Inflammatory macrophage treated with lipopolysaccharide for 1 hour (primary cell): Measurements from ENCODE around the gene NOD2.

Experiments
- DNase-seq, 2 donors: peaks; one replicate each; pipeline ENCODE4 v3.0.0-alpha.2; 2020 to 2022

NOD2 gene

DNA sequence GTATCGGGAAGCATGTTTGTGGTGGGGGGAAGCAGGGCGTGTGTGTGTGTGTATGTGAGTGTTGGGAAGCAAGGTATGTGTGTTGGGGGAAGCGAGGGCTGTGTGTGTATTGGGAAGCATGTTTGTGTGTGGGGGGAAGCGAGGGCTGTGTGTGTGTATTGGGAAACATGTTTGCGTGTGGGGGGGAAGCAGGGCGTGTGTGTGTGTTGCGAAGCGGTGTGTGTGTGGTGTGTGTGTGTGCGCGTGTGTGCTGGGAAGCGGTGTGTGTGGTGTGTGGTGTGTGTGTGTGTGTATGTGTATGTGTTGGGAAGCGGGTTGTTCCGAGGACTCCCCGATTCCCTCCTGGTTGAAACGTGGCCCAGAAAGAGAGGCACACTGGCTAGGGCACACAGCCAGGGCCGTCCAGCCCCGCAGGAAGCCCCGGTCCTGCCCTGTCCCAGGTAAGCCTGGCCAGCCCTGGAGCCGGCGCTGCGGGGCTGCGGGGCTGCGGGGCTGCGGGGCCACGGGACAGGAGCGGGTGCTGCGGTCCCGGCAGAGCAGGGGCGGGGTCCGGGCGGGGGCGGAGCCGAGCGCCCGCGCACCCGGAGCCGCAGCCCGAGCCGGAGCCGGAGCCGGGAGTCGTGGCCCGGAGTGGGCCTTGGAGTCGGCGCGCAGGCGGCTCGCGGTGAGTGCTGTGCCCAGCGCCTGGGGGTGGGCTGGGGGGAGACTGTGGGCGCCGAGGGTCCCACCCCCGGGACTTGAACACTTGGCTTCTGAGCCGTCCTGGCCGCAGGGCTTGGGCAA, at the start of gene NOD2:
TSS of gene NOD2 (plus strand) at position 608 of the 783 bp plus-strand sequence. CDS start 5,890 bp downstream, outside the sequence.
- DNase-seq: no peak

DNA sequence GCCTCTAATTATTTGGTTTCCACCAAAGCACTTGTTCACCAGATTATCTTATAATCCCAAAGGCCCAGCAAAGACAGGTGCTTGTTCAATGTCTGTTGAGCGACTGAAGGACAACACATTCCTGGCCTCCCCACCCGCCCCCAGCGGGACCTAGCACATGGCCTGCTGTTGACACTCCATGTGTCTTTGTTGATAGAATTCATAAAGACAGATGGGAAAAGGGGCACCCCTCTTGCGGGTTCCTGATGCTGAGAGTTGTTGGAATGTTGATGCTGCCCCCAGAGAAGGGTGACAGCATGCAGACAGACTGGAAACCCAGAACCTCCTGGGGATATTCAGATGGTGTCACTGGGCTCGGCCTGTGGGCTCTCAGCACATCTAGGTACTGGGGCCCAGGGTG, 49.2 kb upstream of the NOD2 start:
- no peak for DNase-seq

DNA sequence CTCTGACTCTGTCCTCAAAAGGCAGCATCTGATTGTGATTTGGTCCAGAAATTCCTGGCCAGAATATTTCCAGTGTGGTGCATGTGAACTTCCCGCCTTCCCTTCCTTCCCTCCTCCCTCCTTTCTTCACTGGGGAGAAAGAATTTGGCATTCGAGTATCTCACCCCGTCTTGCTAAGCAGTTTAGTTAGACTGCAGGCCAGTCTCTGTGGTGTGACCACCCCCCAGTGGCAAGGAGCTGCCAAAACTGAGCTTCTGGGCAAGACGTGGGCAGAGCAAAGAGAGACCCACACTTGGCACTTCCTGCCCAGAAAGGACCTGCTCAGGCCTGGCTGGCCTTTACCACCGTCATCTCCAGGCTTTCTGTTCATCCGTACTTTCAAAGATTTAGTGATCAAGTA, 48.7 kb upstream of the NOD2 start:
- peak; percentile 28 to 35 for DNase-seq

DNA sequence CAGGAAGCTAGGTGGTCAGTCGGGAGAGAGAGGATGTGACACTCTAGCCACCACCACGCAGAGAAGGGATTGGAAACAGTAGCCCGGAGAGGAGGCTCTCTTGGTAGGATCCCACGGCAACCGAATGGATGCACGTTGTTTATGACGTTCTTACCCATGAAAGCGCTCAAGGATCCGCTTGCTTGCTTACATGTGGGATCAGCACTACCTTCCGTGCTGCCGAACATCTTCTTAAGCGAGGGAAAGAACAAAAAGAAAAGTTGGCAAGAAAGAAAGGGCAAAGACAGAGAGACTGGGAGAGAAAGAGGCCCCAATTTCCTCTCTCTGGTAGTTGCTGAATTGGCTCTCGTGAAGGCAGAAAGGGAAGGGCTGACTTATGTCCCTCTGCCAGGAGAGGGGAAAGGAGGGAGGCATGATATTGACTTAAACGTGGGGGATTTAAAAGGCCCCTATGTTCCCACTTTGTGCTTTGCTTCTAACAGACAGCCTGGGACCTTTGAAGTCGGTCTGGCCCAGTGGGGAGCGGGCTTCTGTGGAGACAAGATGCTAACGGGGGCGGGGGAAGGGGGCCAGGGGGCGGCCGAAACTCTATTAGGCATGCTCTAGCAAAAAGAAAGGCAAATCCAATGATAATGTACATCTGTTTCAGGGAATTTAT, 47.7 kb upstream of the NOD2 start:
- no peak for DNase-seq

DNA sequence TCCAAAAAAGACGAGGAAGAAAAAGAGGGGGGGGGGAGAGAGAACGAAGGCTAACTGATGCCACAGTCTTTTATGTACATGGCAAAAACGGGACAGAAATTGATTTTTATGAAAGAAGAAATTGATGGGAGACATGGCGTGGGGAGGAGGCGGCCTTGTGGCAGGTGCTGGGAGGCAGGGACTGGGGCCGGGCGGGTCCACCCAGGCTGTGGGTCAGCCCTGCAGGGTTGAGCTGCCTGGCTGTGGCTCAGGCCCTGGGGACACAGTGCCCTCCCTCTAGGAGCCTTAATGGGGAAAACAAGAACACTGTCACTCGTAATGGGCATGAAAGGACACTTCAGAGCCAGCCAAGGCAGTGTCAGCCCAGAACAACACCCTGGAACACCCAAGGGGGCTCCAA, 47.1 kb upstream of the NOD2 start:
- no peak for DNase-seq

- DNase-seq: no peak
Observed at GRCh38 chr16:50651835-50652438, 41.5 kb upstream of the NOD2 start.

DNA sequence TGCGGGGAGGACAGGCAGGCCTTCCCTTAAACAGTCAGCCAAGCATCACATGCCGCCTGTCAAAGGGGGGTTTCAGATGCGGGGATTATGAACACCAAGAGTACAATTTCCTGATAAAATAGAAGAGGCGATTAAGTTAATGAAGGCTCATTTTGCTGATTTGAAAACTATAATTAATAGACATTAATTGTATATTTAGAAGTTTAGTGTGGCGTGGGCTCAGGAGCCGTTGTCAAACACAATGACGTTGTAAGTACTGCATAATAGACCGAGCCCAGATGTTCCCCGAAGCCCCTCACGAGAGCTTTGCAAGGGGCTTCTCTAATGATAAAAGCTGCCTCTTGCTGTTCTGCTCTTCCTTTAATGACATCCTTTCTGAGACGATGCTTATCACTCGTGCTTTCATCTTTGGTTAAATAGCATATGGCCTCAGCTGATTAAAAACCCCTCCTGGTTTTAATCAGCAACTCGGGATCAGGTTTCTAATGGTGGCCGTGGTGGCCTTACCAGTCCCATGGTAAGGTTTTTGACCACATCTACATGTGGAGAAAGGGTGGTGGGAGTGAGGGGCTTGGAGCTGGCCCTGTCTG, 40.5 kb upstream of the NOD2 start:
- no peak for DNase-seq

- no peak for DNase-seq
Observed at GRCh38 chr16:50653633-50654519, 39.5 kb upstream of the NOD2 start.

DNA sequence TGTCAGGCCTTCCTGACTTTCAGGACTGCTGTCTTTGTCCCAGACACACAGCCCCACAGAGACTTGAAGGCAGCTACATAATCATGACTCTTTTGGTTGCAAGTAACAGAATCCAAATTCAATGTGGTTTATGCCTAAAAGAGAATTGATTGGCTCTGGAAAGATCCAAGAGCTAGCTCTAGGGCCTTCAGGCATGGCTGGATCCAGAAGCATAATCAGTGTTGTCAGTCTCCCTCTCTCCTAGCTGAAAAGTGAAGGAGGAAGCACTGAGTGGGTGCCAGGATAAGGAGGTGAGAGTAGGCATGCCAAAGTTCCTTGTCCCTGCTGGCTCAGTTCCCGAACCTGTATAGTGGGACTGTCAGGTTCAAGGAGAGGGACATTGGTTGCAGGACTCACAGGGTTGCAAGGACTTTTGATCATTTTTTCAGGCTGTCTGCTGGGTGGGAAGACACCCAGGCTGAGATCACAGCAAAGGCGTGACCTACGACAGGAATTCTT, 37.8 kb upstream of the NOD2 start:
- DNase-seq: no peak

DNA sequence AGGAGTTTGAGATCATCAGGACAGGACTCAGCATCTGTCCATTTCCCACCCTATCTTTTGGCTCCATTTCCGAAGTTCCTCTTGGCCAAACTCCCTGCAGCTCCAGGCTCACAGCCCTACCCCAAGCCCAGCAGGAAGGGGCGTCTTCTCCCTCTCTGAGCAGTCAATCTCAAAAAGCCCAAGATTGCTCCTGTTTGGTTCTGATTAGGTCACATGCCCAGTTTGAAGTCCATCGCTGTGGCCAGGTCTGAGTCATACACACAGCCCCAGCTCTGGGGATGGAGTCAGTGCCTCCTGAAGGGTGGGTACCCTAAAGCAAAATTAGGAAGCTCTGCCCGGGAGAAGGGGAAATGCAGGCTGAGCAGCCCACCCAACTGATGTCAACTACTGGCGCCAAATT, 36.2 kb upstream of the NOD2 start:
- DNase-seq: peak; percentile 57 to 65

GRCh38 chr16:50659806-50660205, 33.6 kb upstream of the NOD2 start:
- DNase-seq: no peak

- no peak for DNase-seq
Observed at GRCh38 chr16:50662306-50662940, 31.0 kb upstream of the NOD2 start.

DNA sequence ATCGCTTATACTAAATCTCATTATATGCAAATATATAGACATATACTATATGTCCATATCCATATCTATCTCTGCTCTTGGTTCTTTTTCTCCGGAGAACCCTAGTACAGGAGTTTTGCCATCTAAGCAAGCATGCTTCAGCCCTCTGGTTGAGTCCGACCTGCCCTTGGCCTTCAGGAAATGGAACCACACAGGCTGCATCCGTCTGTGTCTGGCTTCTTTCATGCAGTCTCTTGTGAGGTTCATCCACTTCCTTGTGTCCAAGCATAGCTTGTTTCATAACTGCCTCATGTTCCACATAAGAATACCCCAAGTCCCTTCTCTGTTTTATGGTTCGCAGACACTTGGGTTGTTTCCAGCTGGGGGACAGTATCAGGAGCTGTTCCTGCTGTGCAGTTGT, 29.1 kb upstream of the NOD2 start:
- no peak for DNase-seq

- DNase-seq: peak; percentile 66 to 99
Observed at GRCh38 chr16:50665128-50665878, 28.1 kb upstream of the NOD2 start.

- DNase-seq: peak; percentile 62 to 66
Observed at GRCh38 chr16:50666658-50667496, 26.5 kb upstream of the NOD2 start.

DNA sequence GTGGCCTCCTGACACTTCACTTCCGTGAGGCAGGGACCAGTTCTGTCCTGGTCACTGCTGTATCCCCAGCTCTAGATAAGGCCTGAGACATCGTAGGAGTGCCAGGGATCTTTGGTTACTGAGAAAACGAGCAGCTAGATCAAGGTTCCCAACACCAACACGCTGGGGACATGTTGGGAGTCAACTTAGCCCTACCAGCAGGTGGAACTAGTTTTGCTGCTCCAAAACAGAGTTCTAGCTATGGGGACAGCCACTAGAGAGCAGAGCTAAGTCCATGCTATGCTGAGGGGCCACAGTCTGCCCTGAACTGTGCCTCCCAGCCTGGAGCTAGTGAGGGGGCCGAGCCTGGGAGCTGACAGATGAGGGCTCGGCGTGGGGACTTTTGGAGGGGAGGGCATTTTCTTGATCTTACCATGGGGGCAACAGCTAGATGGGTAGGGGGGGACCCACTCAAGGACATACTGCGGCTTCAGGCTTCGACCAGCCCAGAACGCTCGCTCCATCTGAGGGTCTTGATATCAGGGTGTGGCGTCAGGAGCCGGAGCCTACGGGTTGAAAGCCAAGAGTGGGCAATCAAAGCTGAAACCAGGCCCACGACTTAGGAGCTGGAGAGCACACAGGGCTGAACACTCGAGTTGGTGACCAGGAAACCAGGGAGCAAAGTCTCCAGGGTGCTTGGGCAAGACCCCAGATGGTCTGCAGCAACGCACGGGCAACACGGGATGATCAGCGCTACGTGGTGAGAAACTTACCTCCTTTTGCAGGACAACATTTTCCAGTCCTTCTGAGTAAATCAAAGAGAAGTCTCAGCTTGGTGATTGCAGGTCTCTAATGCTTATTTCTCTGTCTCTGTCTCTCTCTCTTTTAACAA, 25.7 kb upstream of the NOD2 start:
- DNase-seq: no peak

- DNase-seq: no peak
Observed at GRCh38 chr16:50668368-50669008, 24.9 kb upstream of the NOD2 start.

- no peak for DNase-seq
Observed at GRCh38 chr16:50669741-50670140, 23.7 kb upstream of the NOD2 start.

- no peak for DNase-seq
Observed at GRCh38 chr16:50670476-50670875, 22.9 kb upstream of the NOD2 start.
